Neural cell (in vitro differentiated cells): ENCODE results near the gene COL25A1. TPM values are rescaled to one million over a fixed set of nuclear protein-coding genes. Genes with fewer than 3 reads are reported as not detected.

Source experiments
- H2AFZ ChIP-seq: fragments of 200-600, 300-800 bp; sonication (generic), shearing (Covaris generic); 2 replicates; pipeline ENCODE4 v1.6.0; 2014; ENCODE audit warnings: low read depth, mild to moderate bottlenecking, antibody characterized with exemption, low read length, moderate library complexity
- H3F3A ChIP-seq: fragments of 200-600 bp; shearing (Covaris generic); 2 replicates; pipeline ENCODE4 v1.6.1; 2016; ENCODE audit warnings: mild to moderate bottlenecking, moderate library complexity, mixed read lengths, antibody characterized with exemption, low read length; ENCODE audit not compliant: insufficient read depth, poor library complexity, severe bottlenecking
- H3K27ac ChIP-seq: fragments of 200-600, 300-800 bp; sonication (generic), shearing (Covaris generic); 2 replicates; pipeline ENCODE4 v1.5.1; 2014; ENCODE audit warnings: mild to moderate bottlenecking, low read length, moderate library complexity
- H3K27me3 ChIP-seq: fragments of 300-800, 200-600 bp; sonication (generic), shearing (Covaris generic); 2 replicates; pipeline ENCODE4 v1.6.0; 2014; ENCODE audit warnings: mild to moderate bottlenecking, low read depth, low read length, moderate library complexity; ENCODE audit not compliant: insufficient read depth
- H3K36me3 ChIP-seq: fragments of 300-800, 200-600 bp; sonication (generic), shearing (Covaris generic); 2 replicates; pipeline ENCODE4 v1.5.1; 2014; ENCODE audit warnings: mild to moderate bottlenecking, antibody characterized with exemption, low read length, moderate library complexity; ENCODE audit not compliant: insufficient read depth
- H3K4me2 ChIP-seq: fragments of 300-800, 200-600 bp; sonication (generic), shearing (Covaris generic); 2 replicates; pipeline ENCODE4 v1.6.0; 2014; ENCODE audit warnings: mild to moderate bottlenecking, low read length
- H3K4me3 ChIP-seq: fragments of 300-800, 200-600 bp; sonication (generic), shearing (Covaris generic); 2 replicates; pipeline ENCODE4 v1.5.1; 2014; ENCODE audit warnings: mild to moderate bottlenecking, low read length, moderate library complexity
- H3K79me2 ChIP-seq: fragments of 200-600 bp; shearing (Covaris generic); replicated peaks from 2 replicates; pipeline ENCODE4 v1.6.0; 2014; ENCODE audit warnings: mild to moderate bottlenecking, low read length, moderate library complexity; ENCODE audit not compliant: insufficient read depth
- H3K9ac ChIP-seq: fragments of 300-800, 200-600 bp; sonication (generic), shearing (Covaris generic); 2 replicates; pipeline ENCODE4 v1.6.1; 2016; ENCODE audit warnings: mild to moderate bottlenecking, low read length, mixed read lengths
- H3K9me2 ChIP-seq: fragments of 200-600 bp; shearing (Covaris generic); 2 replicates; pipeline ENCODE4 v1.6.1; 2016; ENCODE audit warnings: mild to moderate bottlenecking, low read length, mixed read lengths; ENCODE audit not compliant: insufficient read depth
- H3K9me3 ChIP-seq: fragments of 200-600, 300-800 bp; sonication (generic), shearing (Covaris generic); 2 replicates; pipeline ENCODE4 v1.6.1; 2016; ENCODE audit warnings: mild to moderate bottlenecking, mixed run types, low read length, moderate library complexity, mixed read lengths
- H4K20me1 ChIP-seq: fragments of 200-600 bp; shearing (Covaris generic); 2 replicates; pipeline ENCODE4 v1.6.1; 2016; ENCODE audit warnings: mild to moderate bottlenecking, mixed run types; ENCODE audit not compliant: insufficient read depth
- EP300 ChIP-seq: fragments of 450-650 bp; conservative IDR thresholded peaks from 2 replicates; pipeline ENCODE4 v1.6.1; 2014; ENCODE audit warnings: antibody characterized with exemption, mild to moderate bottlenecking, moderate library complexity; ENCODE audit not compliant: poor library complexity, severe bottlenecking
- EZH2 ChIP-seq: fragments of 200-600, 300-800 bp; shearing (Covaris generic), sonication (generic); IDR thresholded peaks from 2 replicates; pipeline ENCODE4 v1.6.1; 2014; ENCODE audit warnings: antibody characterized with exemption, low read length, borderline replicate concordance, mild to moderate bottlenecking; ENCODE audit not compliant: insufficient read depth, poor library complexity, severe bottlenecking
- MXI1 ChIP-seq: fragments of 450-650 bp; conservative IDR thresholded peaks from 2 replicates; pipeline ENCODE4 v1.6.1; 2014; ENCODE audit warnings: antibody characterized with exemption, mild to moderate bottlenecking; ENCODE audit not compliant: poor library complexity, severe bottlenecking
- POLR2AphosphoS5 ChIP-seq: IDR thresholded peaks from 2 replicates; pipeline ENCODE4 v1.6.1; 2012
- RAD21 ChIP-seq: fragments of 450-650 bp; conservative IDR thresholded peaks from 2 replicates; pipeline ENCODE4 v1.6.1; 2014; ENCODE audit warnings: antibody characterized with exemption, mild to moderate bottlenecking, moderate library complexity
- REST ChIP-seq: IDR thresholded peaks from 2 replicates; pipeline ENCODE4 v1.6.1; 2012; ENCODE audit warnings: borderline replicate concordance
- SMC3 ChIP-seq: fragments of 450-650 bp; conservative IDR thresholded peaks from 2 replicates; pipeline ENCODE4 v1.6.1; 2014; ENCODE audit warnings: antibody characterized with exemption, mild to moderate bottlenecking, moderate library complexity; ENCODE audit not compliant: poor library complexity
- TAF1 ChIP-seq: IDR thresholded peaks from 2 replicates; pipeline ENCODE4 v1.6.1; 2012; ENCODE audit warnings: low read depth
- polyA plus RNA-seq: library from polyadenylated mRNA; depleted of rRNA; stranded (reverse); fragments of >200 nt; gene quantifications from 2 replicates; pipeline ENCODE4 v1.2.3, GENCODE V29; 2014
- TF ChIP-seq, protein P1 (sequence below): fragments of 450-650 bp; IDR thresholded peaks from 2 replicates; pipeline ENCODE4 v1.5.1; 2014; ENCODE audit warnings: antibody characterized with exemption, mild to moderate bottlenecking, moderate library complexity; ENCODE audit not compliant: poor library complexity, severe bottlenecking

COL25A1 gene
- polyA plus RNA-seq, 1 donor from 2014 or later, result 32.3 TPM

DNA sequence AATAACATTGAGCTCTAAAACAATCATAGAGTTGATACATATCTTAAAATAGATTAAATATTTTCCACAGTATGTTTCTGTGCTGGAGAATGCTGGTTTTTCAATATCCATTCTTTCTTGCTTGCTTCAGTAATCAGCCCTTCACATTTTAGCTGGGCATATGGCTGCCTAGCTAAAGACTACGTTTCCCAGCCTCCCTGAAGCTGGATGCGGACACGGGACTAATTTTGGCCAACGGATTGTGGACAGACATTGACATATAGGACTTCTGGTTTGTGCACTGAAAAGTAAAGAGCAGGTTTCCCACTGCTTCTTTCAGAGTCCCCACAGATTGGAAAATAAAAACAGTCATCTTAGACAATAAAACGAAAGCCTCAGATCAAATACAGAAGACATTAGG is 97.3 kb downstream of the COL25A1 start:
- no peaks in the 10 kb centered on the region for H3K9me3 ChIP-seq
- TF ChIP-seq POLR2AphosphoS5 (no peak), MXI1 (no peak), SMC3 (no peak), EP300 (no peak), REST (no peak), TAF1 (no peak), EZH2 (no peak), RAD21 (no peak)
- TF ChIP-seq, protein P1, sequence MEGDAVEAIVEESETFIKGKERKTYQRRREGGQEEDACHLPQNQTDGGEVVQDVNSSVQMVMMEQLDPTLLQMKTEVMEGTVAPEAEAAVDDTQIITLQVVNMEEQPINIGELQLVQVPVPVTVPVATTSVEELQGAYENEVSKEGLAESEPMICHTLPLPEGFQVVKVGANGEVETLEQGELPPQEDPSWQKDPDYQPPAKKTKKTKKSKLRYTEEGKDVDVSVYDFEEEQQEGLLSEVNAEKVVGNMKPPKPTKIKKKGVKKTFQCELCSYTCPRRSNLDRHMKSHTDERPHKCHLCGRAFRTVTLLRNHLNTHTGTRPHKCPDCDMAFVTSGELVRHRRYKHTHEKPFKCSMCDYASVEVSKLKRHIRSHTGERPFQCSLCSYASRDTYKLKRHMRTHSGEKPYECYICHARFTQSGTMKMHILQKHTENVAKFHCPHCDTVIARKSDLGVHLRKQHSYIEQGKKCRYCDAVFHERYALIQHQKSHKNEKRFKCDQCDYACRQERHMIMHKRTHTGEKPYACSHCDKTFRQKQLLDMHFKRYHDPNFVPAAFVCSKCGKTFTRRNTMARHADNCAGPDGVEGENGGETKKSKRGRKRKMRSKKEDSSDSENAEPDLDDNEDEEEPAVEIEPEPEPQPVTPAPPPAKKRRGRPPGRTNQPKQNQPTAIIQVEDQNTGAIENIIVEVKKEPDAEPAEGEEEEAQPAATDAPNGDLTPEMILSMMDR, result no peak
- H3K36me3 ChIP-seq, result no peaks in the 10 kb centered on the region
- H3K9me2 ChIP-seq, result no peaks in the 10 kb centered on the region
- H3F3A ChIP-seq, result no peaks in the 10 kb centered on the region
- H3K27ac ChIP-seq, result no peak overlapping the region
- H3K4me2 ChIP-seq, result no peak overlapping the region
- no peak overlapping the region for H2AFZ ChIP-seq
- no peaks in the 10 kb centered on the region for H4K20me1 ChIP-seq
- H3K9ac ChIP-seq, result no peak overlapping the region
- H3K4me3 ChIP-seq, result no peak overlapping the region
- H3K27me3 ChIP-seq, result no peaks in the 10 kb centered on the region
- H3K79me2 ChIP-seq, result no peaks in the 10 kb centered on the region

DNA sequence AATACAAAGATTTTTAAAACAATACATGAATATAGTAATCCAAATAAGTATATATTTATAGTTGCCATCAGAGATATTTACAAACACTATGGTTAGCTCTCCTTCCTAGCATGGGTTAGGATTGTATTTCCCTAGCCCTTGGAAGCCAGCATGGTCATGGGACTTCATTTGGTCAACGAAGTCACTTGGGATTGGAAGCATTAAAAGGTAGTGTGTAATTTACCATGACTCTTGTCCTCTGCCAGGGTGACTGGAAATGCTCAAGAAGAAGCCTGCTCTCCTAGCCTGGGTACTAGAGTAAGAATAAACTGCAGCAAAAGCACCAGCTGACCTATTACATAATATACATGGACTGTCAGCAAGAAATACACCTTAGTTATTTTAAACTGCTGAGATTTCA is 102.9 kb downstream of the COL25A1 start:
- Histone ChIP-seq H3K9ac (no peak overlapping the region), H3F3A (no peaks in the 10 kb centered on the region), H3K36me3 (no peaks in the 10 kb centered on the region), H3K79me2 (no peaks in the 10 kb centered on the region), H3K9me3 (no peaks in the 10 kb centered on the region), H3K4me3 (no peak overlapping the region), H2AFZ (no peak overlapping the region), H3K27ac (no peak overlapping the region), H3K4me2 (no peak overlapping the region), H3K27me3 (no peaks in the 10 kb centered on the region), H4K20me1 (no peaks in the 10 kb centered on the region), H3K9me2 (no peaks in the 10 kb centered on the region)
- TF ChIP-seq SMC3 (no peak), EZH2 (no peak), EP300 (no peak), MXI1 (no peak), POLR2AphosphoS5 (no peak), TAF1 (no peak), REST (no peak), RAD21 (no peak)
- TF ChIP-seq, protein P1, result no peak
